Upper lobe of left lung (tissue), 4 donors: ENCODE measurements around the gene NDUFB4.

Experiments
- POLR2AphosphoS5 ChIP-seq, 2 donors: sonication (generic); formaldehyde crosslinking; IDR thresholded peaks; one replicate each; pipeline ENCODE4 v1.5.1; 2017; ENCODE audit warnings: antibody characterized with exemption in 2 of 2
- TF ChIP-seq, protein P1 (sequence below), 6 experiments: fragments of 450-650 bp in 4 of 6; fragments of 200-600 bp in 2 of 6; sonication (generic) in 2 of 6; IDR thresholded peaks; one replicate each; pipeline ENCODE4 v1.5.1; 2016 to 2019; ENCODE audit warnings: antibody characterized with exemption in 6 of 6

DNA sequence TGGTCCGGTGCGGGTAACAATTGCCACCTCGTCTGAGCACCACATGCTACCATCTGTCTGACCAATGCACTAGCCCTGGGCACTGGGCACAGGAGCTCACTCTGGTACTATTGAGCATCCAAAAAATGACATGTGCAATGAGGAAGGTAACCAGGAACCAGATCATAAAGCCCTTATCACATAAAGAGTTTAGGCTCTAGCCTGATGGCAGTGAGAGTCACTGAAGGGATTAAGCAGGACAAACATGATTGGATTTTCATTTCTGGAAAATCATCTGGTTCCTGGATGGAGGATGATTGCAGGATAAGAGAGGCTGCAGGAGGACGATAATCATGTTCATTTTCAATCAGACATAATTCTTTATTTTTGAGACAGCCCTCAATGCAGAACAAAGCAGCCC, 12.4 kb downstream of the NDUFB4 start:
- TF ChIP-seq, protein P1, sequence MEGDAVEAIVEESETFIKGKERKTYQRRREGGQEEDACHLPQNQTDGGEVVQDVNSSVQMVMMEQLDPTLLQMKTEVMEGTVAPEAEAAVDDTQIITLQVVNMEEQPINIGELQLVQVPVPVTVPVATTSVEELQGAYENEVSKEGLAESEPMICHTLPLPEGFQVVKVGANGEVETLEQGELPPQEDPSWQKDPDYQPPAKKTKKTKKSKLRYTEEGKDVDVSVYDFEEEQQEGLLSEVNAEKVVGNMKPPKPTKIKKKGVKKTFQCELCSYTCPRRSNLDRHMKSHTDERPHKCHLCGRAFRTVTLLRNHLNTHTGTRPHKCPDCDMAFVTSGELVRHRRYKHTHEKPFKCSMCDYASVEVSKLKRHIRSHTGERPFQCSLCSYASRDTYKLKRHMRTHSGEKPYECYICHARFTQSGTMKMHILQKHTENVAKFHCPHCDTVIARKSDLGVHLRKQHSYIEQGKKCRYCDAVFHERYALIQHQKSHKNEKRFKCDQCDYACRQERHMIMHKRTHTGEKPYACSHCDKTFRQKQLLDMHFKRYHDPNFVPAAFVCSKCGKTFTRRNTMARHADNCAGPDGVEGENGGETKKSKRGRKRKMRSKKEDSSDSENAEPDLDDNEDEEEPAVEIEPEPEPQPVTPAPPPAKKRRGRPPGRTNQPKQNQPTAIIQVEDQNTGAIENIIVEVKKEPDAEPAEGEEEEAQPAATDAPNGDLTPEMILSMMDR (IDR thresholded peaks at IDR 0.05) = no peak
- no peak for TF ChIP-seq POLR2AphosphoS5 (IDR thresholded peaks at IDR 0.05)
